K562 (cell line): ENCODE results near the gene SCGB1D4. TPM values are rescaled to one million over a fixed set of nuclear protein-coding genes. Genes with fewer than 3 reads are reported as not detected.

Source experiments
- AFF4 ChIP-seq: sonication (generic); formaldehyde crosslinking; IDR thresholded peaks from 2 replicates; pipeline ENCODE4 v1.8.0; 2023; ENCODE audit warnings: mild to moderate bottlenecking, missing genetic modification reagents
- BCLAF1 ChIP-seq, 2 experiments: fragments of 450-650 bp in 1 of 2; IDR thresholded peaks; 2 replicates each; pipeline ENCODE4 v1.6.1; 2011 to 2017; ENCODE audit warnings: low read depth in 2 of 2, antibody characterized with exemption in 1 of 2, borderline replicate concordance in 1 of 2, low read length in 1 of 2, mild to moderate bottlenecking in 1 of 2, mixed read lengths in 1 of 2; ENCODE audit not compliant: control insufficient read depth in 1 of 2
- CBX2 ChIP-seq: fragments of 200-600 bp; sonication (generic); IDR thresholded peaks from one replicate; pipeline ENCODE4 v1.6.1; 2012; ENCODE audit warnings: mild to moderate bottlenecking, low read length, inconsistent platforms; ENCODE audit not compliant: insufficient read depth, poor library complexity, severe bottlenecking
- CHCHD3 ChIP-seq: fragments of 250-450 bp; sonication (Bioruptor Pico); IDR thresholded peaks from 2 replicates; pipeline ENCODE4 v2.1.2; 2022; ENCODE audit warnings: mild to moderate bottlenecking
- DEAF1 ChIP-seq: fragments of 450-650 bp; formaldehyde crosslinking; IDR thresholded peaks from 2 replicates; pipeline ENCODE4 v1.4.0; 2020; ENCODE audit warnings: mild to moderate bottlenecking, moderate library complexity
- IFI16 ChIP-seq: fragments of 250-450 bp; sonication (Bioruptor Pico); IDR thresholded peaks from 2 replicates; pipeline ENCODE4 v2.1.2; 2022; ENCODE audit warnings: mild to moderate bottlenecking, inconsistent platforms
- LARP7 ChIP-seq: fragments of 450-650 bp; IDR thresholded peaks from 2 replicates; pipeline ENCODE4 v1.6.1; 2016
- LCOR ChIP-seq: sonication (generic); formaldehyde crosslinking; IDR thresholded peaks from 2 replicates; pipeline ENCODE4 v1.8.0; 2022; ENCODE audit warnings: mild to moderate bottlenecking, missing genetic modification reagents
- NCOA4 ChIP-seq: fragments of 450-650 bp; IDR thresholded peaks from 2 replicates; pipeline ENCODE4 v1.6.1; 2018; ENCODE audit warnings: mild to moderate bottlenecking; ENCODE audit not compliant: partially characterized antibody
- NUFIP1 ChIP-seq: fragments of 450-650 bp; IDR thresholded peaks from 2 replicates; pipeline ENCODE4 v1.6.1; 2018; ENCODE audit not compliant: partially characterized antibody
- SMARCE1 ChIP-seq: fragments of 450-650 bp; IDR thresholded peaks from 2 replicates; pipeline ENCODE4 v1.7.1; 2016; ENCODE audit warnings: mild to moderate bottlenecking
- SRF ChIP-seq, 2 experiments: fragments of 250-450, 450-650 bp in 1 of 2; sonication (Bioruptor Pico) in 1 of 2; sonication (generic) in 1 of 2; formaldehyde crosslinking; IDR thresholded peaks; 2 replicates each; pipeline versions ENCODE4 v1.5.0 to v1.5.1; 2020 to 2022; ENCODE audit warnings: mild to moderate bottlenecking in 1 of 2, missing genetic modification reagents in 1 of 2
- SRSF3 ChIP-seq: fragments of 200-400 bp; formaldehyde crosslinking; IDR thresholded peaks from 2 replicates; pipeline ENCODE4 v1.6.1; 2016; ENCODE audit warnings: mild to moderate bottlenecking, low read length, moderate library complexity; ENCODE audit not compliant: insufficient read depth
- TARDBP ChIP-seq: fragments of 450-650 bp; IDR thresholded peaks from 2 replicates; pipeline ENCODE4 v1.6.1; 2016
- ZBTB5 ChIP-seq: fragments of 450-650 bp; IDR thresholded peaks from 2 replicates; pipeline ENCODE4 v1.6.1; 2017; ENCODE audit warnings: antibody characterized with exemption
- ZSCAN29 ChIP-seq: fragments of 450-650 bp; IDR thresholded peaks from 2 replicates; pipeline ENCODE4 v1.6.1; 2017
- ZZZ3 ChIP-seq: fragments of 450-650 bp; IDR thresholded peaks from 2 replicates; pipeline ENCODE4 v1.6.1; 2016; ENCODE audit warnings: antibody characterized with exemption, mild to moderate bottlenecking, moderate library complexity
- polyA plus RNA-seq, 8 experiments: library from polyadenylated mRNA; depleted of rRNA in 4 of 8; stranded (reverse) in 5 of 8; unstranded in 3 of 8; fragments of >200 nt; fragmentation: Nextera tagmentation in 2 of 8; fragmentation: Illumina TruSeq in 1 of 8; extraction: Ambion mirVana in 2 of 8; extraction: Trizol in 1 of 8; gene quantifications; 2 replicates each; pipeline versions ENCODE4 v1.2.1 to v1.2.3, GENCODE V29; 2011 to 2014; ENCODE audit warnings: inconsistent platforms in 1 of 8, missing spikeins in 1 of 8
- total RNA-seq, 7 experiments: library from RNA; depleted of rRNA in 6 of 7; stranded (reverse); fragments of >200 nt in 6 of 7; fragmentation: Illumina TruSeq in 2 of 7; extraction: Trizol in 2 of 7; gene quantifications; 2 replicates each; pipeline versions ENCODE4 v1.2.1 to v1.2.3, GENCODE V29; 2011 to 2021; ENCODE audit warnings: low replicate concordance in 1 of 7

Gene SCGB1D4
- total and polyA plus RNA-seq, 9 of the 15 experiments (the other 6 are each of a cell fraction or from before 2014, with no cell fraction given): not detected

GRCh38 chr11:62324731-62325556, 26.1 kb upstream of the SCGB1D4 start (continued):
- TF ChIP-seq SRF (CRISPR knock-in tag; IDR thresholded peaks at IDR 0.05) (no peak), ZSCAN29 (no peak), SRSF3 (no peak), LCOR (CRISPR knock-in tag) (peak; percentile 55; the same call in 1 of the 2 replicates), CHCHD3 (CRISPR knock-in tag) (no peak), NUFIP1 (no peak), SMARCE1 (no peak), DEAF1 (CRISPR knock-in tag) (peak; percentile 75), LARP7 (no peak), NCOA4 (no peak), ZBTB5 (no peak), ZZZ3 (no peak), CBX2 (no peak), BCLAF1 (IDR thresholded peaks at IDR 0.05; ENCODE audit: borderline replicate concordance in 1 of 2, control insufficient read depth in 1 of 2, low read depth in 2 of 2, low read length in 1 of 2) (no peak), IFI16 (no peak), AFF4 (CRISPR knock-in tag) (no peak), TARDBP (no peak)
